T-helper 2 cell treated with Interferon-gamma antibody and Interleukin-4, amounts not matched to agents 5 μg/mL and 100 μg/mL, for 36 hours (primary cell): Measurements from ENCODE around the gene AHDC1.
A peak's percentile ranks its signal among the peaks of the same experiment; 100 is the strongest.

Source experiments
- DNase-seq: peaks from one replicate; pipeline ENCODE4 v3.0.0; 2021; ENCODE audit warnings: low spot score
- H3K27ac Mint-ChIP-seq: one replicate; pipeline ENCODE4 v1.8.0; 2021; ENCODE audit warnings: mild to moderate bottlenecking, mixed read lengths
- H3K27me3 Mint-ChIP-seq: one replicate; pipeline ENCODE4 v1.8.0; 2021; ENCODE audit warnings: low read depth, mixed read lengths
- H3K36me3 Mint-ChIP-seq: one replicate; pipeline ENCODE4 v1.8.0; 2021; ENCODE audit warnings: low read depth, mixed read lengths
- H3K4me1 Mint-ChIP-seq: one replicate; pipeline ENCODE4 v1.8.0; 2021; ENCODE audit warnings: low read depth, mixed read lengths
- H3K4me3 Mint-ChIP-seq: one replicate; pipeline ENCODE4 v1.8.0; 2022; ENCODE audit warnings: mild to moderate bottlenecking, moderate library complexity, mixed read lengths
- H3K9me3 Mint-ChIP-seq: one replicate; pipeline ENCODE4 v1.8.0; 2021; ENCODE audit warnings: mixed read lengths

AHDC1 gene

GRCh38 chr1:27612718-27613117 is 8.8 kb upstream of the AHDC1 start:
- no peak overlapping the region for H3K27ac Mint-ChIP-seq
- peaks cover 2% of the 10 kb centered on the region for H3K36me3 Mint-ChIP-seq
- no peaks in the 10 kb centered on the region for H3K9me3 Mint-ChIP-seq
- H3K4me1 Mint-ChIP-seq = peaks cover 17% of the 10 kb centered on the region
- H3K4me3 Mint-ChIP-seq = no peak overlapping the region
- peaks cover 3% of the 10 kb centered on the region for H3K27me3 Mint-ChIP-seq
- no peak for DNase-seq

GRCh38 chr1:27611450-27611849 is 7.5 kb upstream of the AHDC1 start:
- H3K9me3 Mint-ChIP-seq = no peaks in the 10 kb centered on the region
- no peak overlapping the region for H3K4me3 Mint-ChIP-seq
- DNase-seq = no peak
- peaks cover 3% of the 10 kb centered on the region for H3K27me3 Mint-ChIP-seq
- peaks cover 11% of the 10 kb centered on the region for H3K4me1 Mint-ChIP-seq
- no peaks in the 10 kb centered on the region for H3K36me3 Mint-ChIP-seq
- no peak overlapping the region for H3K27ac Mint-ChIP-seq

- peaks cover 4% of the 10 kb centered on the region for H3K27me3 Mint-ChIP-seq
- no peak overlapping the region for H3K27ac Mint-ChIP-seq
- peaks cover 22% of the 10 kb centered on the region for H3K4me1 Mint-ChIP-seq
- H3K36me3 Mint-ChIP-seq = no peaks in the 10 kb centered on the region
- no peak overlapping the region for H3K4me3 Mint-ChIP-seq
- DNase-seq = no peak
- H3K9me3 Mint-ChIP-seq = no peaks in the 10 kb centered on the region
Measured at GRCh38 chr1:27609618-27610240, 5.8 kb upstream of the AHDC1 start.

GRCh38 chr1:27609210-27609555 is 5.2 kb upstream of the AHDC1 start:
- DNase-seq = no peak
- Mint-ChIP-seq H3K4me3 (no peak overlapping the region), H3K4me1 (peaks cover 22% of the 10 kb centered on the region), H3K9me3 (no peaks in the 10 kb centered on the region), H3K27ac (no peak overlapping the region), H3K27me3 (peaks cover 4% of the 10 kb centered on the region), H3K36me3 (no peaks in the 10 kb centered on the region)

- Mint-ChIP-seq H3K4me3 (no peak overlapping the region), H3K4me1 (peaks cover 21% of the 10 kb centered on the region), H3K36me3 (no peaks in the 10 kb centered on the region), H3K27me3 (peaks cover 4% of the 10 kb centered on the region), H3K27ac (no peak overlapping the region), H3K9me3 (no peaks in the 10 kb centered on the region)
- DNase-seq = no peak
Measured at GRCh38 chr1:27607239-27607804, 3.4 kb upstream of the AHDC1 start.

- H3K27ac Mint-ChIP-seq = no peak overlapping the region
- no peak overlapping the region for H3K4me3 Mint-ChIP-seq
- H3K36me3 Mint-ChIP-seq = no peaks in the 10 kb centered on the region
Measured at GRCh38 chr1:27606708-27607238, 2.8 kb upstream of the AHDC1 start.

GRCh38 chr1:27605796-27606707 is 2.1 kb upstream of the AHDC1 start:
- no peaks in the 10 kb centered on the region for H3K36me3 Mint-ChIP-seq
- peaks cover 26% of the 10 kb centered on the region for H3K4me1 Mint-ChIP-seq
- peak overlapping the region; percentile 92 for H3K4me3 Mint-ChIP-seq
- H3K27ac Mint-ChIP-seq = no peak overlapping the region
- H3K27me3 Mint-ChIP-seq = peaks cover 2% of the 10 kb centered on the region
- no peaks in the 10 kb centered on the region for H3K9me3 Mint-ChIP-seq
- peak; percentile 51 for DNase-seq

More at GRCh38 chr1:27606708-27607238, 2.8 kb upstream of the AHDC1 start:
- DNase-seq = no peak
- Mint-ChIP-seq H3K4me1 (peaks cover 23% of the 10 kb centered on the region), H3K27me3 (peaks cover 3% of the 10 kb centered on the region), H3K9me3 (no peaks in the 10 kb centered on the region)

- no peaks in the 10 kb centered on the region for H3K36me3 Mint-ChIP-seq
- H3K27me3 Mint-ChIP-seq = peaks cover 2% of the 10 kb centered on the region
- peaks cover 27% of the 10 kb centered on the region for H3K4me1 Mint-ChIP-seq
- no peak for DNase-seq
- H3K4me3 Mint-ChIP-seq = peak overlapping the region; percentile 92
- H3K27ac Mint-ChIP-seq = no peak overlapping the region
- no peaks in the 10 kb centered on the region for H3K9me3 Mint-ChIP-seq
Measured at GRCh38 chr1:27605300-27605766, 1.4 kb upstream of the AHDC1 start.

GRCh38 chr1:27604579-27605299 is 795 bp upstream of the AHDC1 start:
- Mint-ChIP-seq H3K36me3 (no peaks in the 10 kb centered on the region), H3K4me3 (peak overlapping the region; percentile 92), H3K27ac (no peak overlapping the region), H3K4me1 (peaks cover 33% of the 10 kb centered on the region), H3K9me3 (no peaks in the 10 kb centered on the region), H3K27me3 (peaks cover 2% of the 10 kb centered on the region)
- DNase-seq = no peak

- no peak for DNase-seq
- H3K4me1 Mint-ChIP-seq = peaks cover 41% of the 10 kb centered on the region
- peak overlapping the region; percentile 92 for H3K4me3 Mint-ChIP-seq
- H3K36me3 Mint-ChIP-seq = no peaks in the 10 kb centered on the region
- H3K27me3 Mint-ChIP-seq = peaks cover 2% of the 10 kb centered on the region
- H3K27ac Mint-ChIP-seq = peak overlapping the region; percentile 87
- no peaks in the 10 kb centered on the region for H3K9me3 Mint-ChIP-seq
Measured at GRCh38 chr1:27603309-27603680, 649 bp downstream of the AHDC1 start.

GRCh38 chr1:27602462-27603308 is 1.3 kb downstream of the AHDC1 start:
- H3K9me3 Mint-ChIP-seq = no peaks in the 10 kb centered on the region
- no peaks in the 10 kb centered on the region for H3K36me3 Mint-ChIP-seq
- peak overlapping the region; percentile 76 for H3K4me3 Mint-ChIP-seq
- H3K27ac Mint-ChIP-seq = peak overlapping the region; percentile 47
- DNase-seq = peak; percentile 29
- peaks cover 2% of the 10 kb centered on the region for H3K27me3 Mint-ChIP-seq
- peaks cover 45% of the 10 kb centered on the region for H3K4me1 Mint-ChIP-seq

GRCh38 chr1:27601771-27602461 is 2.0 kb downstream of the AHDC1 start:
- H3K27ac Mint-ChIP-seq = no peak overlapping the region
- peaks cover 2% of the 10 kb centered on the region for H3K27me3 Mint-ChIP-seq
- no peaks in the 10 kb centered on the region for H3K9me3 Mint-ChIP-seq
- peak; percentile 43 for DNase-seq
- H3K4me3 Mint-ChIP-seq = peak overlapping the region; percentile 76
- H3K4me1 Mint-ChIP-seq = peaks cover 47% of the 10 kb centered on the region
- no peaks in the 10 kb centered on the region for H3K36me3 Mint-ChIP-seq
